ENCODE results near the gene CGB1. TPM values are rescaled to one million over a fixed set of nuclear protein-coding genes. Genes with fewer than 3 reads are reported as not detected.
A peak's percentile ranks its signal among the peaks of the same experiment; 100 is the strongest.

The CGB1 gene
- total RNA-seq, 1 experiment from 2014 or later, result not detected

GRCh38 chr19:48990400-48990799 is 46.3 kb downstream of the CGB1 start:
- ChIA-PET CTCF (interaction anchor here (1.6 kb wide), 1 partner anchor 9 kb away, joined by 9 read pairs; no protein-coding TSS in a partner anchor), POLR2A (no interaction called here)
- Mint-ChIP-seq H3K27me3 (ENCODE audit: low read depth) (no peaks in the 10 kb centered on the region), H3K27ac (peak overlapping the region; percentile 12), H3K36me3 (peaks cover 25% of the 10 kb centered on the region), H3K9me3 (no peaks in the 10 kb centered on the region), H3K4me1 (peaks cover 33% of the 10 kb centered on the region), H3K4me3 (0 out of 2 replicates have a peak overlapping the region, but pooled peaks have one; percentile 10)
- ATAC-seq (no peak), DNase-seq (ENCODE audit: low spot score) (no peak)
- TF ChIP-seq, protein P1, sequence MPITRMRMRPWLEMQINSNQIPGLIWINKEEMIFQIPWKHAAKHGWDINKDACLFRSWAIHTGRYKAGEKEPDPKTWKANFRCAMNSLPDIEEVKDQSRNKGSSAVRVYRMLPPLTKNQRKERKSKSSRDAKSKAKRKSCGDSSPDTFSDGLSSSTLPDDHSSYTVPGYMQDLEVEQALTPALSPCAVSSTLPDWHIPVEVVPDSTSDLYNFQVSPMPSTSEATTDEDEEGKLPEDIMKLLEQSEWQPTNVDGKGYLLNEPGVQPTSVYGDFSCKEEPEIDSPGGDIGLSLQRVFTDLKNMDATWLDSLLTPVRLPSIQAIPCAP (CRISPR knock-in tag; IDR thresholded peaks at IDR 0.05), result no peak
- TF ChIP-seq, protein P2, sequence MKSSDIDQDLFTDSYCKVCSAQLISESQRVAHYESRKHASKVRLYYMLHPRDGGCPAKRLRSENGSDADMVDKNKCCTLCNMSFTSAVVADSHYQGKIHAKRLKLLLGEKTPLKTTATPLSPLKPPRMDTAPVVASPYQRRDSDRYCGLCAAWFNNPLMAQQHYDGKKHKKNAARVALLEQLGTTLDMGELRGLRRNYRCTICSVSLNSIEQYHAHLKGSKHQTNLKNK (CRISPR knock-in tag; IDR thresholded peaks at IDR 0.05), result no peak
- TF ChIP-seq MLX (CRISPR knock-in tag; IDR thresholded peaks at IDR 0.05) (no peak), RELA (CRISPR knock-in tag; IDR thresholded peaks at IDR 0.05; ENCODE audit: borderline replicate concordance) (no peak), NR1H2 (CRISPR knock-in tag; IDR thresholded peaks at IDR 0.05) (no peak), STAT6 (CRISPR knock-in tag; conservative IDR thresholded peaks at IDR 0.05; ENCODE audit: low read depth) (no peak), ZNF512 (CRISPR knock-in tag; IDR thresholded peaks at IDR 0.05; ENCODE audit: borderline replicate concordance) (no peak), ATF2 (CRISPR knock-in tag; IDR thresholded peaks at IDR 0.05; ENCODE audit: borderline replicate concordance, low read depth) (no peak), USF1 (CRISPR knock-in tag; IDR thresholded peaks at IDR 0.05) (no peak), ZNF416 (CRISPR knock-in tag; IDR thresholded peaks at IDR 0.05) (no peak)

- CTCF ChIA-PET, result interaction anchor here (1.6 to 4.2 kb wide), 2 partner anchors 10 to 19 kb away, joined by 9 to 18 read pairs; no protein-coding TSS in a partner anchor
- POLR2A ChIA-PET, result no interaction called here
- Mint-ChIP-seq H3K27ac (peak overlapping the region; percentile 12; the same call in 1 of the 2 replicates), H3K36me3 (peaks cover 30% of the 10 kb centered on the region), H3K4me3 (no peak overlapping the region), H3K27me3 (ENCODE audit: low read depth) (no peaks in the 10 kb centered on the region), H3K9me3 (no peaks in the 10 kb centered on the region), H3K4me1 (peaks cover 27% of the 10 kb centered on the region)
- DNase-seq (ENCODE audit: low spot score) (no peak), ATAC-seq (no peak)
- TF ChIP-seq, protein P3, sequence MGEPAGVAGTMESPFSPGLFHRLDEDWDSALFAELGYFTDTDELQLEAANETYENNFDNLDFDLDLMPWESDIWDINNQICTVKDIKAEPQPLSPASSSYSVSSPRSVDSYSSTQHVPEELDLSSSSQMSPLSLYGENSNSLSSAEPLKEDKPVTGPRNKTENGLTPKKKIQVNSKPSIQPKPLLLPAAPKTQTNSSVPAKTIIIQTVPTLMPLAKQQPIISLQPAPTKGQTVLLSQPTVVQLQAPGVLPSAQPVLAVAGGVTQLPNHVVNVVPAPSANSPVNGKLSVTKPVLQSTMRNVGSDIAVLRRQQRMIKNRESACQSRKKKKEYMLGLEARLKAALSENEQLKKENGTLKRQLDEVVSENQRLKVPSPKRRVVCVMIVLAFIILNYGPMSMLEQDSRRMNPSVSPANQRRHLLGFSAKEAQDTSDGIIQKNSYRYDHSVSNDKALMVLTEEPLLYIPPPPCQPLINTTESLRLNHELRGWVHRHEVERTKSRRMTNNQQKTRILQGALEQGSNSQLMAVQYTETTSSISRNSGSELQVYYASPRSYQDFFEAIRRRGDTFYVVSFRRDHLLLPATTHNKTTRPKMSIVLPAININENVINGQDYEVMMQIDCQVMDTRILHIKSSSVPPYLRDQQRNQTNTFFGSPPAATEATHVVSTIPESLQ (CRISPR knock-in tag; IDR thresholded peaks at IDR 0.05), result no peak
- TF ChIP-seq ATF2 (CRISPR knock-in tag; IDR thresholded peaks at IDR 0.05; ENCODE audit: borderline replicate concordance, low read depth) (no peak), TEAD1 (CRISPR knock-in tag; IDR thresholded peaks at IDR 0.05) (no peak), NR2C2 (CRISPR knock-in tag; IDR thresholded peaks at IDR 0.05) (no peak), CBFB (CRISPR knock-in tag; IDR thresholded peaks at IDR 0.05; ENCODE audit: low read depth) (no peak), ZNF512 (CRISPR knock-in tag; IDR thresholded peaks at IDR 0.05; ENCODE audit: borderline replicate concordance) (no peak), TCF7 (CRISPR knock-in tag; IDR thresholded peaks at IDR 0.05; ENCODE audit: low read depth) (no peak), ZNF219 (CRISPR knock-in tag; IDR thresholded peaks at IDR 0.05; ENCODE audit: borderline replicate concordance) (no peak)
- TF ChIP-seq, protein P1 (CRISPR knock-in tag; IDR thresholded peaks at IDR 0.05), result no peak
Measured at GRCh38 chr19:48989701-48990291, 46.9 kb downstream of the CGB1 start.

Data from WTC11 (cell line).